Skeletal muscle satellite cell (primary cell): Measurements from ENCODE around the gene ATPAF2.
A peak's percentile ranks its signal among the peaks of the same experiment; 100 is the strongest.

Experiments used
- H3K27me3 ChIP-seq: 2 replicates; pipeline ENCODE4 v1.7.0; 2013; ENCODE audit warnings: low read length; ENCODE audit not compliant: control insufficient read depth, insufficient read depth
- H3K36me3 ChIP-seq: 2 replicates; pipeline ENCODE4 v1.7.0; 2013; ENCODE audit warnings: mild to moderate bottlenecking, control low read depth, low read length; ENCODE audit not compliant: insufficient read depth
- H3K4me1 ChIP-seq: 2 replicates; pipeline ENCODE4 v1.7.0; 2013; ENCODE audit warnings: low read length; ENCODE audit not compliant: control insufficient read depth, insufficient read depth
- H3K4me2 ChIP-seq: 2 replicates; pipeline ENCODE4 v1.7.0; 2013; ENCODE audit warnings: mild to moderate bottlenecking, low read length
- H3K4me3 ChIP-seq: 2 replicates; pipeline ENCODE4 v1.7.0; 2013; ENCODE audit warnings: low read length
- H3K9ac ChIP-seq: 2 replicates; pipeline ENCODE4 v1.7.0; 2013; ENCODE audit warnings: mild to moderate bottlenecking, low read depth, low read length, moderate library complexity
- H3K9me3 ChIP-seq: replicated peaks from 2 replicates; pipeline ENCODE4 v1.7.0; 2013; ENCODE audit warnings: mild to moderate bottlenecking, control low read depth, low read length

The ATPAF2 gene

DNA sequence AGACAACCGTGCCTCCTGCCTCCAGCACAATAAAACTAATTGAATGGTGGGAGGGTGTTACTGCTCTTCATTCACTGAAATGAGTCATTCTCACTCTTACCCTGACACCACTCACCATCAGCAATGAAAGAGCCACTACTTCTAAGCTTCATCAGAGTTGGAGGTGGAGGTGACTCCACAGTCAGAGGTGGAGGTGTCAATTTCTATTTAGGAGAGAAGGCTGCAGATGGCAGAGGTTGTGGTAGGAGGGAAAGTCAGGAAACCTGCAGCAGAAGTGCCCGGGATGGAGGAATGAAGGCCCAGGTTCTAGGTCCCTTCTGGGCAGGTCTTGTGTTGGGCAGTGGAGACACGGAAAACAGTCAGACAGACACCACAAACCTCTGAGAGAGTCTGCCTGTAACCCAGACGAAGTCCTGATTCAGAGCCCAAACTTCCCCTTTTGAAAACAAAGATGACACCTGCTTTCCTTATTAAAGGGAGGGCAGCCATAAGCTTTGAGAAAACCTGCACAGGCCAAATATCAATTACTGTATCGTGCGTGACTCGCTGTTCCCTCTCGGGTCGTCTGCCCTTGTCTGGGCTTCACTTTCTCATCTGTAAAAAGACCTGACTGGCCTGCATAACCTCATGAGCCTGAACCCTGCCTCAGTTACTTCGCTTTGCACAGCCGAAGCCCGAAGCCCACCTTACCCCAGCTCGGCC, 668 bp downstream of the ATPAF2 start:
- no peaks in the 10 kb centered on the region for H3K27me3 ChIP-seq
- peaks cover 30% of the 10 kb centered on the region for H3K4me1 ChIP-seq
- peak overlapping the region; percentile 96 for H3K4me3 ChIP-seq
- H3K36me3 ChIP-seq, result no peaks in the 10 kb centered on the region
- peak overlapping the region; percentile 85 for H3K9ac ChIP-seq
- no peaks in the 10 kb centered on the region for H3K9me3 ChIP-seq
- peak overlapping the region; percentile 91 for H3K4me2 ChIP-seq

GRCh38 chr17:18037486-18037885, 1.5 kb downstream of the ATPAF2 start:
- Histone ChIP-seq H3K4me2 (peak overlapping the region; percentile 91), H3K4me1 (peaks cover 30% of the 10 kb centered on the region), H3K36me3 (no peaks in the 10 kb centered on the region), H3K9ac (no peak overlapping the region), H3K9me3 (no peaks in the 10 kb centered on the region), H3K27me3 (no peaks in the 10 kb centered on the region), H3K4me3 (no peak overlapping the region)

GRCh38 chr17:18035704-18036103, 3.3 kb downstream of the ATPAF2 start:
- H3K9me3 ChIP-seq, result no peaks in the 10 kb centered on the region
- no peaks in the 10 kb centered on the region for H3K36me3 ChIP-seq
- no peak overlapping the region for H3K4me3 ChIP-seq
- H3K27me3 ChIP-seq, result no peaks in the 10 kb centered on the region
- no peak overlapping the region for H3K4me2 ChIP-seq
- H3K9ac ChIP-seq, result no peak overlapping the region
- H3K4me1 ChIP-seq, result peaks cover 22% of the 10 kb centered on the region

- H3K36me3 ChIP-seq, result no peaks in the 10 kb centered on the region
- no peaks in the 10 kb centered on the region for H3K27me3 ChIP-seq
- no peak overlapping the region for H3K4me3 ChIP-seq
- peaks cover 15% of the 10 kb centered on the region for H3K4me1 ChIP-seq
- H3K9ac ChIP-seq, result no peak overlapping the region
- no peaks in the 10 kb centered on the region for H3K9me3 ChIP-seq
- no peak overlapping the region for H3K4me2 ChIP-seq
These were observed 5.4 kb downstream of the ATPAF2 start for GRCh38 chr17:18033442-18034099.

GRCh38 chr17:18031955-18032354, 7.0 kb downstream of the ATPAF2 start:
- Histone ChIP-seq H3K4me1 (peaks cover 6% of the 10 kb centered on the region), H3K9me3 (no peaks in the 10 kb centered on the region), H3K4me2 (no peak overlapping the region), H3K4me3 (no peak overlapping the region), H3K27me3 (no peaks in the 10 kb centered on the region), H3K9ac (no peak overlapping the region), H3K36me3 (no peaks in the 10 kb centered on the region)

DNA sequence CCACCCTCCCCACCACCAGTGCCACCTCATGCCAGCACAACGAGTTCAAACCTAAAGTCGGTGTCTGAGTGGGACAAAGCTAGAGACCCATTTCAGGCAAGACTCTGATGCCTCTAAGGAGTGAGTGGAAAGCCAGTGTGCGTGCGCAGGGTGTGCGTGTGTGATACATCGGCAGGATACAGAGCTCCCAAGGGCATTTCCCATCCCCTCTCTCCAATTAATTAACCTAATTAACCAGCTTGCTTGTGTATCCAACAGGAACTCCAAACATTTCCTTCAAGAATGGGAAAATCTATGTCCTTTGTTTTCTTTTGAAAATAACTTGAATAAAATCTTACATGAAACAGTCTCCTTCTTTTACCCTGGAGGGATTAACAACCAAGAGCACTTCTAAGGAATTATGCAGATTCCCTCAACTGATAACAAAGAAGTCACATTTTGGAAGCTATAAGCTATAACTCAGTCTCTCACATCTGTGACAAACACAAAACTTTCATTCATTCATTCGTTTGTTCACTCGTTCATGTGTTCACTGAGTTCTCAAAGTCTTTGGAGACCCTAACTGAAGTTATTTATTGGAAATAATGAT, 9.9 kb downstream of the ATPAF2 start:
- Histone ChIP-seq H3K9me3 (no peaks in the 10 kb centered on the region), H3K36me3 (no peaks in the 10 kb centered on the region), H3K27me3 (no peaks in the 10 kb centered on the region), H3K4me1 (peaks cover 25% of the 10 kb centered on the region), H3K9ac (no peak overlapping the region), H3K4me3 (no peak overlapping the region), H3K4me2 (no peak overlapping the region)

DNA sequence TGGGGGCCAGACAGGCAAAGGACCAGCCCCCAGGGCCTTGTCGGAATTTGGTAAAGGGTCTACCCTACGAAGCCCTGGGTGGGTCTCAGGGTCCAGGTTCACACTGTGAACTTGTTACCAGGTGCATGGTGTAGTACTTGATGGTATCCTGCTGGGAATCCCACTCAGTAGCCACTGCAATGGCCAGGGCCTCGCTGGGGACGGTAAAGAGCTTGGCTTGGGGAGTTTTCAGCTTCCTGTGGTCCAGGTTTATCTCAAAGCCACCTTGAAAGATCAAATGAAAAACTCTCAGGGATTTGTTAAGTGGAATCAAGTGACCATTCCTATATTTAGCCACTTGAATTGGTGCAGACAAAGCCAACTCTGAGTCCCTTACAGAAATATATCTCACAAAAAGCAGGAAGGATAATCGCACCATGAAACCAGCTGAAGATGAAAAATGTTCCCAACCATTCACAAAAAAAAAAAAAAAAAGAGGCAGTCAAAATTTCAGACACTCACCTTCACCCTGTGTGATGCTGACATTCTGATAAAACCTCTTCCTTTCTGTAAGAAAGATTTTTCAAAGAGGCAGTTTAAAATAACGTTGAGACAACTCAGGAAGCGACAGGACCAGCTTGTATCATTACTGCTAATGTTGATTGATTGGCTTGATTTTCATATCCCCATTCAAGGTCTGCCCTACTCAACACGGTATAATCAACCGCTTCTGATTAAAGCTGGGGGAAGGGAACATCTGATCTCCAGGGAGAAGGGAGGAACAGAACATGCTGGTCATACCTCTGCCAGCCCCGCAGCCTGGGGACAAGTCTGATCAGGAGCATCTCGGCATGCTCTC, 10.6 kb downstream of the ATPAF2 start:
- Histone ChIP-seq H3K4me1 (peaks cover 25% of the 10 kb centered on the region), H3K36me3 (no peaks in the 10 kb centered on the region)

GRCh38 chr17:18027280-18027679, 11.7 kb downstream of the ATPAF2 start:
- no peaks in the 10 kb centered on the region for H3K9me3 ChIP-seq
- no peak overlapping the region for H3K9ac ChIP-seq
- H3K4me1 ChIP-seq, result peaks cover 25% of the 10 kb centered on the region
- no peak overlapping the region for H3K4me3 ChIP-seq
- no peak overlapping the region for H3K4me2 ChIP-seq
- no peaks in the 10 kb centered on the region for H3K27me3 ChIP-seq
- H3K36me3 ChIP-seq, result no peaks in the 10 kb centered on the region

More for the DNA sequence above, 10.6 kb downstream of the ATPAF2 start:
- no peak overlapping the region for H3K4me2 ChIP-seq
- no peaks in the 10 kb centered on the region for H3K27me3 ChIP-seq
- no peak overlapping the region for H3K9ac ChIP-seq
- no peaks in the 10 kb centered on the region for H3K9me3 ChIP-seq
- H3K4me3 ChIP-seq, result no peak overlapping the region

GRCh38 chr17:18025945-18026776, 12.8 kb downstream of the ATPAF2 start:
- Histone ChIP-seq H3K4me3 (no peak overlapping the region), H3K9me3 (no peaks in the 10 kb centered on the region), H3K4me1 (peaks cover 20% of the 10 kb centered on the region), H3K4me2 (peak overlapping the region; percentile 19), H3K36me3 (no peaks in the 10 kb centered on the region), H3K9ac (no peak overlapping the region), H3K27me3 (no peaks in the 10 kb centered on the region)

- Histone ChIP-seq H3K9ac (no peak overlapping the region), H3K4me1 (peaks cover 20% of the 10 kb centered on the region), H3K4me2 (peak overlapping the region; percentile 19), H3K27me3 (no peaks in the 10 kb centered on the region), H3K9me3 (no peaks in the 10 kb centered on the region), H3K36me3 (no peaks in the 10 kb centered on the region), H3K4me3 (no peak overlapping the region)
These were observed 13.6 kb downstream of the ATPAF2 start for GRCh38 chr17:18025241-18025944.
